H1 (cell line): Measurements from ENCODE around the gene HMGN2. TPM values are rescaled to one million over a fixed set of nuclear protein-coding genes. Genes with fewer than 3 reads are reported as not detected.

ENCODE experiments used
- BACH1 ChIP-seq: IDR thresholded peaks from 2 replicates; pipeline ENCODE4 v1.6.1; 2012; ENCODE audit warnings: low read length, improper control_type of control experiment
- BRCA1 ChIP-seq: IDR thresholded peaks from 2 replicates; pipeline ENCODE4 v1.6.1; 2012; ENCODE audit warnings: low read depth, low read length, improper control_type of control experiment
- CEBPB ChIP-seq: IDR thresholded peaks from 2 replicates; pipeline ENCODE4 v1.6.1; 2012; ENCODE audit warnings: low read depth, low read length
- KDM1A ChIP-seq: fragments of 200-600, 300-600 bp; sonication (generic); IDR thresholded peaks from 2 replicates; pipeline ENCODE4 v1.7.1; 2016; ENCODE audit warnings: mild to moderate bottlenecking, low read length, borderline replicate concordance
- RFX5 ChIP-seq: IDR thresholded peaks from 2 replicates; pipeline ENCODE4 v1.6.1; 2011; ENCODE audit warnings: low read depth, low read length, improper control_type of control experiment, borderline replicate concordance
- SP4 ChIP-seq: IDR thresholded peaks from 2 replicates; pipeline ENCODE4 v1.6.1; 2012; ENCODE audit warnings: low read length, inconsistent platforms
- polyA plus RNA-seq, 7 experiments: library from polyadenylated mRNA; depleted of rRNA in 3 of 7; stranded (reverse) in 5 of 7; unstranded in 2 of 7; fragments of >200 nt in 5 of 7; fragments of 200-250 nt in 2 of 7; gene quantifications; 1 replicate in 5 of 7; 2 replicates in 1 of 7; 4 replicates in 1 of 7; pipeline versions ENCODE4 v1.2.1 to v1.2.3, GENCODE V29; 2011 to 2013; ENCODE audit warnings: missing spikeins in 2 of 7, mixed read lengths in 2 of 7
- total RNA-seq: library from RNA; stranded (reverse); fragmentation: NEBNext Ultra II Directional; extraction: Animal tissue kit (Norgen Biotek cat#: 25700); gene quantifications from 2 replicates; pipeline ENCODE4 v1.2.1, GENCODE V29; 2021
- TF ChIP-seq, protein P1 (sequence below): fragments of 300-600 bp; sonication (generic); IDR thresholded peaks from 2 replicates; pipeline ENCODE4 v1.7.1; 2012; ENCODE audit warnings: low read length, moderate library complexity, mild to moderate bottlenecking, inconsistent platforms; ENCODE audit not compliant: insufficient replicate concordance
- TF ChIP-seq, protein P2 (sequence below): IDR thresholded peaks from 2 replicates; pipeline ENCODE4 v1.6.1; 2012; ENCODE audit warnings: inconsistent platforms

Gene HMGN2
- total and polyA plus RNA-seq, 2 of the 8 experiments (the other 6 are each of a cell fraction or from before 2014, with no cell fraction given), result 254 to 453 TPM

DNA sequence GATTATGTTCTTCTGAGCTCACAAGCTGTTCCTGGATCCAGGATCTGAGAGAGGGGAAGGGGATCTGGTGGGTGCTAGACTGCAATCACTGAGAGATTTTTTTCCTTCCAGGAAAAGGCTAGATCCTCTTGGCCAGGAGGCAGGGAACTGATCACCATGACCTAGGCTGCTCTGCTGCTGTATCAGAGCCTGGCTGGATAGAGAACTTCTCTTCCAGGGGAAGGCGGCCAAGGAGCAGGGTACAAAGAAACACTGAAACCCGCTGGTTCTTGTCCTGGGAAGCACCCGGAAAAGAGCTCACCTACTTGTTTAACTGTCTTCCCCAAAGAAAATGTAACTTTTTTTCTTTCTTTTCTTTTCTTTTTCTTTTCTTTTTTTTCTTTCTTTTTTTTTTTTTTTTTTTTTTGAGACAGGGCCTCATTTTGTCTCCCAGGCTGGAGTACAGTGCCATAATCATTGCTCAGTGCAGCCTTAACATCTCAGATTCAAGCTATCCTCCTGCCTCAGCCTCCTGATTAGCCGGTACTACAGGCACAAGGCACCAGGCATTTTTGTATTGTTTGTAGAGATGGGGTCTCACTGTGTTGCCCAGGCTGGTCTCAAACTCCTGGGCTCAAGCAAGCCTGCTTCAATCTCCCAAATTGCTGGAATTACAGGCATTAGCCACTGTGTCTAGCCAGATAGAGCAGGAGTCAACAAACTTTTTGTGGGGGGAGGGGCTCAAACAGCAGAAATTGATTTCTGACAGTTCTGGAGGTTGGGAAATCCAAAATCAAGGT lies 44.9 kb downstream of the HMGN2 start (continued):
- TF ChIP-seq, protein P1, sequence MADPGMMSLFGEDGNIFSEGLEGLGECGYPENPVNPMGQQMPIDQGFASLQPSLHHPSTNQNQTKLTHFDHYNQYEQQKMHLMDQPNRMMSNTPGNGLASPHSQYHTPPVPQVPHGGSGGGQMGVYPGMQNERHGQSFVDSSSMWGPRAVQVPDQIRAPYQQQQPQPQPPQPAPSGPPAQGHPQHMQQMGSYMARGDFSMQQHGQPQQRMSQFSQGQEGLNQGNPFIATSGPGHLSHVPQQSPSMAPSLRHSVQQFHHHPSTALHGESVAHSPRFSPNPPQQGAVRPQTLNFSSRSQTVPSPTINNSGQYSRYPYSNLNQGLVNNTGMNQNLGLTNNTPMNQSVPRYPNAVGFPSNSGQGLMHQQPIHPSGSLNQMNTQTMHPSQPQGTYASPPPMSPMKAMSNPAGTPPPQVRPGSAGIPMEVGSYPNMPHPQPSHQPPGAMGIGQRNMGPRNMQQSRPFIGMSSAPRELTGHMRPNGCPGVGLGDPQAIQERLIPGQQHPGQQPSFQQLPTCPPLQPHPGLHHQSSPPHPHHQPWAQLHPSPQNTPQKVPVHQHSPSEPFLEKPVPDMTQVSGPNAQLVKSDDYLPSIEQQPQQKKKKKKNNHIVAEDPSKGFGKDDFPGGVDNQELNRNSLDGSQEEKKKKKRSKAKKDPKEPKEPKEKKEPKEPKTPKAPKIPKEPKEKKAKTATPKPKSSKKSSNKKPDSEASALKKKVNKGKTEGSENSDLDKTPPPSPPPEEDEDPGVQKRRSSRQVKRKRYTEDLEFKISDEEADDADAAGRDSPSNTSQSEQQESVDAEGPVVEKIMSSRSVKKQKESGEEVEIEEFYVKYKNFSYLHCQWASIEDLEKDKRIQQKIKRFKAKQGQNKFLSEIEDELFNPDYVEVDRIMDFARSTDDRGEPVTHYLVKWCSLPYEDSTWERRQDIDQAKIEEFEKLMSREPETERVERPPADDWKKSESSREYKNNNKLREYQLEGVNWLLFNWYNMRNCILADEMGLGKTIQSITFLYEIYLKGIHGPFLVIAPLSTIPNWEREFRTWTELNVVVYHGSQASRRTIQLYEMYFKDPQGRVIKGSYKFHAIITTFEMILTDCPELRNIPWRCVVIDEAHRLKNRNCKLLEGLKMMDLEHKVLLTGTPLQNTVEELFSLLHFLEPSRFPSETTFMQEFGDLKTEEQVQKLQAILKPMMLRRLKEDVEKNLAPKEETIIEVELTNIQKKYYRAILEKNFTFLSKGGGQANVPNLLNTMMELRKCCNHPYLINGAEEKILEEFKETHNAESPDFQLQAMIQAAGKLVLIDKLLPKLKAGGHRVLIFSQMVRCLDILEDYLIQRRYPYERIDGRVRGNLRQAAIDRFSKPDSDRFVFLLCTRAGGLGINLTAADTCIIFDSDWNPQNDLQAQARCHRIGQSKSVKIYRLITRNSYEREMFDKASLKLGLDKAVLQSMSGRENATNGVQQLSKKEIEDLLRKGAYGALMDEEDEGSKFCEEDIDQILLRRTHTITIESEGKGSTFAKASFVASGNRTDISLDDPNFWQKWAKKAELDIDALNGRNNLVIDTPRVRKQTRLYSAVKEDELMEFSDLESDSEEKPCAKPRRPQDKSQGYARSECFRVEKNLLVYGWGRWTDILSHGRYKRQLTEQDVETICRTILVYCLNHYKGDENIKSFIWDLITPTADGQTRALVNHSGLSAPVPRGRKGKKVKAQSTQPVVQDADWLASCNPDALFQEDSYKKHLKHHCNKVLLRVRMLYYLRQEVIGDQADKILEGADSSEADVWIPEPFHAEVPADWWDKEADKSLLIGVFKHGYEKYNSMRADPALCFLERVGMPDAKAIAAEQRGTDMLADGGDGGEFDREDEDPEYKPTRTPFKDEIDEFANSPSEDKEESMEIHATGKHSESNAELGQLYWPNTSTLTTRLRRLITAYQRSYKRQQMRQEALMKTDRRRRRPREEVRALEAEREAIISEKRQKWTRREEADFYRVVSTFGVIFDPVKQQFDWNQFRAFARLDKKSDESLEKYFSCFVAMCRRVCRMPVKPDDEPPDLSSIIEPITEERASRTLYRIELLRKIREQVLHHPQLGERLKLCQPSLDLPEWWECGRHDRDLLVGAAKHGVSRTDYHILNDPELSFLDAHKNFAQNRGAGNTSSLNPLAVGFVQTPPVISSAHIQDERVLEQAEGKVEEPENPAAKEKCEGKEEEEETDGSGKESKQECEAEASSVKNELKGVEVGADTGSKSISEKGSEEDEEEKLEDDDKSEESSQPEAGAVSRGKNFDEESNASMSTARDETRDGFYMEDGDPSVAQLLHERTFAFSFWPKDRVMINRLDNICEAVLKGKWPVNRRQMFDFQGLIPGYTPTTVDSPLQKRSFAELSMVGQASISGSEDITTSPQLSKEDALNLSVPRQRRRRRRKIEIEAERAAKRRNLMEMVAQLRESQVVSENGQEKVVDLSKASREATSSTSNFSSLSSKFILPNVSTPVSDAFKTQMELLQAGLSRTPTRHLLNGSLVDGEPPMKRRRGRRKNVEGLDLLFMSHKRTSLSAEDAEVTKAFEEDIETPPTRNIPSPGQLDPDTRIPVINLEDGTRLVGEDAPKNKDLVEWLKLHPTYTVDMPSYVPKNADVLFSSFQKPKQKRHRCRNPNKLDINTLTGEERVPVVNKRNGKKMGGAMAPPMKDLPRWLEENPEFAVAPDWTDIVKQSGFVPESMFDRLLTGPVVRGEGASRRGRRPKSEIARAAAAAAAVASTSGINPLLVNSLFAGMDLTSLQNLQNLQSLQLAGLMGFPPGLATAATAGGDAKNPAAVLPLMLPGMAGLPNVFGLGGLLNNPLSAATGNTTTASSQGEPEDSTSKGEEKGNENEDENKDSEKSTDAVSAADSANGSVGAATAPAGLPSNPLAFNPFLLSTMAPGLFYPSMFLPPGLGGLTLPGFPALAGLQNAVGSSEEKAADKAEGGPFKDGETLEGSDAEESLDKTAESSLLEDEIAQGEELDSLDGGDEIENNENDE, result no peak
- TF ChIP-seq BACH1 (no peak), RFX5 (no peak), CEBPB (no peak), SP4 (no peak), BRCA1 (no peak), KDM1A (no peak)
- TF ChIP-seq, protein P2, sequence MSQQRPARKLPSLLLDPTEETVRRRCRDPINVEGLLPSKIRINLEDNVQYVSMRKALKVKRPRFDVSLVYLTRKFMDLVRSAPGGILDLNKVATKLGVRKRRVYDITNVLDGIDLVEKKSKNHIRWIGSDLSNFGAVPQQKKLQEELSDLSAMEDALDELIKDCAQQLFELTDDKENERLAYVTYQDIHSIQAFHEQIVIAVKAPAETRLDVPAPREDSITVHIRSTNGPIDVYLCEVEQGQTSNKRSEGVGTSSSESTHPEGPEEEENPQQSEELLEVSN, result no peak
